Sigmoid colon (tissue), 4 donors: ENCODE measurements around the gene CA12.

Experiments used
- CTCF ChIP-seq, 4 experiments: fragments of 450-650 bp in 3 of 4; fragments of 200-600 bp in 1 of 4; IDR thresholded peaks; one replicate each; pipeline ENCODE4 v1.5.1; 2016 to 2019; ENCODE audit warnings: antibody characterized with exemption in 4 of 4, mild to moderate bottlenecking in 3 of 4, moderate library complexity in 2 of 4
- EP300 ChIP-seq, 4 donors: sonication (generic); formaldehyde crosslinking; IDR thresholded peaks; one replicate each; pipeline ENCODE4 v1.6.1; 2017; ENCODE audit warnings: antibody characterized with exemption in 4 of 4
- POLR2A ChIP-seq, 2 donors: fragments of 450-650 bp; IDR thresholded peaks; one replicate each; pipeline ENCODE4 v1.6.1; 2016; ENCODE audit warnings: antibody characterized with exemption in 2 of 2, mild to moderate bottlenecking in 2 of 2, moderate library complexity in 2 of 2
- POLR2AphosphoS5 ChIP-seq, 4 donors: sonication (generic); formaldehyde crosslinking; IDR thresholded peaks; one replicate each; pipeline ENCODE4 v1.6.1; 2017; ENCODE audit warnings: antibody characterized with exemption in 4 of 4

DNA sequence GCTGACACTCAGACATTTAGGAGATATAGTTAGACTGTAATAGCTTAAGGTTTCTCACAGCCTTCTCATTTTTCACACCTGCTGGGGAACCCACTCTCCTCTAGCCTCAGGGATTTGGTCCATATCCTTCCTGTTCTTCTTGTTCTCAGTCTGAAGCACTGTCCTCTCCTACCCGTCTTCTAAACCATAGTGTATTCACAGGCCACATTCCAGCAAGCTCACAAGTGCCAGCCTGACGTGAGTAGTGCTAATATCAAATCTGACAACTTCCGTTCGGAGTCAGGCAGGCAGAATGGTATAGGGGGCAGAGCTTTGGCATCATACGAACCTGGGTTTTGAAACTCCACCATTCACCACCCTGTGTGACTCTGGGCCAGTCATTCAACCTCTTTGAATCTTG, 6.9 kb upstream of the CA12 start:
- no peak for TF ChIP-seq CTCF (IDR thresholded peaks at IDR 0.05)
- TF ChIP-seq POLR2AphosphoS5 (IDR thresholded peaks at IDR 0.05), result no peak
- no peak for TF ChIP-seq POLR2A (IDR thresholded peaks at IDR 0.05)
- no peak for TF ChIP-seq EP300 (IDR thresholded peaks at IDR 0.05)
